ENCODE measurements around the gene MDH2. TPM values are rescaled to one million over a fixed set of nuclear protein-coding genes. Genes with fewer than 3 reads are reported as not detected.

Gene MDH2
- 120 and 146 TPM in 2 replicates for total RNA-seq

GRCh38 chr7:76047811-76048667 is at the start of gene MDH2, which contains the start of gene STYXL1:
MDH2 (plus strand) TSS chr7:76048106; CDS start chr7:76048161, 55 bp downstream.
STYXL1 (minus strand) TSS chr7:76048000; CDS start chr7:76030523, 17,477 bp downstream.

Other genes with a start within 250 kb of the MDH2 start
- gene CCL24, start 234.3 kb upstream of the MDH2 start, total RNA-seq, result not detected in 2 replicates
- 37.5 and 64.8 TPM in 2 replicates for gene RHBDD2, start 169.1 kb upstream of the MDH2 start, total RNA-seq
- gene POR, start 133.0 kb upstream of the MDH2 start, total RNA-seq, result 96.0 and 125 TPM in 2 replicates
- 14.7 and 17.0 TPM in 2 replicates for gene TMEM120A, start 53.5 kb upstream of the MDH2 start, total RNA-seq
- 31.2 and 47.1 TPM in 2 replicates for gene STYXL1, start 106 bp upstream of the MDH2 start, total RNA-seq
- gene SRRM3, start 153.8 kb downstream of the MDH2 start, total RNA-seq, result 0.13 and 0.16 TPM in 2 replicates